Measurements from ENCODE around the gene PCYT1B.

Gene PCYT1B

GRCh38 chrX:24525455-24525854 lies 121.7 kb downstream of the PCYT1B start:
- TF ChIP-seq ZNF555 (tag by site-specific recombination; conservative IDR thresholded peaks at IDR 0.05) (no peak), ZNF549 (tag by site-specific recombination; IDR thresholded peaks at IDR 0.05) (no peak), ZNF394 (tag by site-specific recombination; IDR thresholded peaks at IDR 0.05; ENCODE audit: borderline replicate concordance) (no peak)
- ChIA-PET CTCF (interaction anchor here (1.1 to 1.6 kb wide), 2 partner anchors 10 to 154 kb away, joined by 4 read pairs; no protein-coding TSS in a partner anchor), POLR2A (no interaction called here)
- Histone ChIP-seq H3K4me3 (ENCODE audit: low read depth, low read length) (no peak overlapping the region), H3K36me3 (ENCODE audit: control insufficient read depth in 2 of 2, insufficient read depth in 1 of 2, low read length in 2 of 2) (peaks cover 6 to 24% of the 10 kb centered on the region in 2 experiments), H3K4me1 (ENCODE audit: control insufficient read depth, insufficient read depth, low read length) (no peaks in the 10 kb centered on the region), H3K9me3 (ENCODE audit: control insufficient read depth, insufficient read depth, low read depth, low read length) (no peaks in the 10 kb centered on the region), H3K27ac (ENCODE audit: extremely low read depth, low read depth, low read length) (no peak overlapping the region)

GRCh38 chrX:24520472-24520871 lies 126.7 kb downstream of the PCYT1B start:
- no peak for TF ChIP-seq OSR2 (tag by site-specific recombination; IDR thresholded peaks at IDR 0.05)
- no peak for TF ChIP-seq ZNF639 (tag by site-specific recombination; IDR thresholded peaks at IDR 0.05)
- no peak for TF ChIP-seq ZNF558 (tag by site-specific recombination; IDR thresholded peaks at IDR 0.05)
- TF ChIP-seq IKZF3 (tag by site-specific recombination; IDR thresholded peaks at IDR 0.05): no peak
- TF ChIP-seq ZNF175 (tag by site-specific recombination; IDR thresholded peaks at IDR 0.05): no peak
- TF ChIP-seq ZNF776 (tag by site-specific recombination; IDR thresholded peaks at IDR 0.05; ENCODE audit: borderline replicate concordance): no peak
- no peak for TF ChIP-seq ZNF530 (tag by site-specific recombination; IDR thresholded peaks at IDR 0.05; ENCODE audit: low read depth)
- TF ChIP-seq ZSCAN4 (tag by site-specific recombination; IDR thresholded peaks at IDR 0.05): no peak
- no peak for TF ChIP-seq ZNF433 (tag by site-specific recombination; IDR thresholded peaks at IDR 0.05; ENCODE audit: low read depth)
- TF ChIP-seq ZIC2 (tag by site-specific recombination; IDR thresholded peaks at IDR 0.05): no peak
- TF ChIP-seq ZNF747 (tag by site-specific recombination; IDR thresholded peaks at IDR 0.05): no peak
- no peak for TF ChIP-seq MEIS1 (CRISPR knock-in tag; IDR thresholded peaks at IDR 0.05; ENCODE audit: borderline replicate concordance)
- no peak for TF ChIP-seq ZNF391 (tag by site-specific recombination; IDR thresholded peaks at IDR 0.05; ENCODE audit: borderline replicate concordance, low read depth)
- TF ChIP-seq MYNN (tag by site-specific recombination; IDR thresholded peaks at IDR 0.05; ENCODE audit: borderline replicate concordance): no peak
- TF ChIP-seq, protein P1, sequence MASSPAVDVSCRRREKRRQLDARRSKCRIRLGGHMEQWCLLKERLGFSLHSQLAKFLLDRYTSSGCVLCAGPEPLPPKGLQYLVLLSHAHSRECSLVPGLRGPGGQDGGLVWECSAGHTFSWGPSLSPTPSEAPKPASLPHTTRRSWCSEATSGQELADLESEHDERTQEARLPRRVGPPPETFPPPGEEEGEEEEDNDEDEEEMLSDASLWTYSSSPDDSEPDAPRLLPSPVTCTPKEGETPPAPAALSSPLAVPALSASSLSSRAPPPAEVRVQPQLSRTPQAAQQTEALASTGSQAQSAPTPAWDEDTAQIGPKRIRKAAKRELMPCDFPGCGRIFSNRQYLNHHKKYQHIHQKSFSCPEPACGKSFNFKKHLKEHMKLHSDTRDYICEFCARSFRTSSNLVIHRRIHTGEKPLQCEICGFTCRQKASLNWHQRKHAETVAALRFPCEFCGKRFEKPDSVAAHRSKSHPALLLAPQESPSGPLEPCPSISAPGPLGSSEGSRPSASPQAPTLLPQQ (tag by site-specific recombination; IDR thresholded peaks at IDR 0.05): no peak
- TF ChIP-seq, protein P2, sequence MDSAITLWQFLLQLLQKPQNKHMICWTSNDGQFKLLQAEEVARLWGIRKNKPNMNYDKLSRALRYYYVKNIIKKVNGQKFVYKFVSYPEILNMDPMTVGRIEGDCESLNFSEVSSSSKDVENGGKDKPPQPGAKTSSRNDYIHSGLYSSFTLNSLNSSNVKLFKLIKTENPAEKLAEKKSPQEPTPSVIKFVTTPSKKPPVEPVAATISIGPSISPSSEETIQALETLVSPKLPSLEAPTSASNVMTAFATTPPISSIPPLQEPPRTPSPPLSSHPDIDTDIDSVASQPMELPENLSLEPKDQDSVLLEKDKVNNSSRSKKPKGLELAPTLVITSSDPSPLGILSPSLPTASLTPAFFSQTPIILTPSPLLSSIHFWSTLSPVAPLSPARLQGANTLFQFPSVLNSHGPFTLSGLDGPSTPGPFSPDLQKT (IDR thresholded peaks at IDR 0.05; ENCODE audit: borderline replicate concordance, low read depth, low read length): no peak
- TF ChIP-seq ZNF548 (tag by site-specific recombination; IDR thresholded peaks at IDR 0.05): no peak
- no peaks in the 10 kb centered on the region for H3K9me3 ChIP-seq (ENCODE audit: control insufficient read depth, insufficient read depth, low read depth, low read length)
- H3K27ac ChIP-seq (ENCODE audit: extremely low read depth, low read depth, low read length): no peak overlapping the region
- POLR2A ChIA-PET: no interaction called here
- CTCF ChIA-PET: interaction anchor here (1.5 kb wide), 1 partner anchor 150 kb away, joined by 3 read pairs; no protein-coding TSS in a partner anchor
- peaks cover 0 to 19% of the 10 kb centered on the region in 2 experiments; a peak in 2 of 3 replicates for H3K36me3 ChIP-seq (ENCODE audit: control insufficient read depth in 2 of 2, insufficient read depth in 1 of 2, low read length in 2 of 2)
- no peaks in the 10 kb centered on the region for H3K4me1 ChIP-seq (ENCODE audit: control insufficient read depth, insufficient read depth, low read length)
- H3K4me3 ChIP-seq (ENCODE audit: low read depth, low read length): no peak overlapping the region
